K562 (cell line): ENCODE measurements around the gene PLOD1. TPM values are rescaled to one million over a fixed set of nuclear protein-coding genes. Genes with fewer than 3 reads are reported as not detected.

Experiments
- ATAC-seq: fragments of 200-7000 bp; cut with Tn5 transposase; 3 replicates; pipeline ENCODE4 v1.9.1; 2020; ENCODE audit warnings: moderate library complexity
- BruUV-seq: library from RNA; stranded (reverse); fragments of 400-500 nt; replicated peaks from 2 replicates; lab custom pipeline; 2021; lab: Mats Ljungman, UMichigan
- CTCF ChIA-PET: fragments of 300-600 bp; formaldehyde crosslinking; extraction: SDS; loops from one replicate; lab custom pipeline; 2021; ENCODE audit warnings: low intra/inter-chr PET ratio; lab: Yijun Ruan, JAX
- POLR2A ChIA-PET: fragments of 300-600, 350-650 bp; sonication (Branson Sonifier 250); formaldehyde crosslinking; extraction: SDS; loops from one replicate; lab custom pipeline; 2021; ENCODE audit warnings: antibody characterized with exemption, inconsistent platforms; lab: Yijun Ruan, JAX
- DNase-seq, 4 experiments: peaks; one replicate each; pipeline versions ENCODE4 v3.0.0 to v3.0.0-alpha.2; 2011 to 2018; ENCODE audit warnings: low spot score in 3 of 4, mixed read lengths in 3 of 4; ENCODE audit errors: extremely low read depth in 1 of 4
- FAIRE-seq: peaks from 2 replicates; lab custom pipeline; 2011; peaks lifted over from hg19 to GRCh38; lab: Jason Lieb, UNC
- H2AFZ ChIP-seq: 2 replicates; pipeline ENCODE4 v1.6.0; 2011; ENCODE audit warnings: low read depth, low read length, control low read depth, inconsistent platforms
- H3K27ac ChIP-seq: fragments of 200-600 bp; 3 replicates; pipeline ENCODE4 v1.8.0; 2011; ENCODE audit warnings: low read depth, mild to moderate bottlenecking, control low read depth, inconsistent platforms, low read length, moderate library complexity, mixed read lengths; ENCODE audit errors: extremely low read depth
- H3K27me3 ChIP-seq, 2 experiments: fragments of 300-600 bp in 1 of 2; 2 replicates in 1 of 2; 3 replicates in 1 of 2; pipeline versions ENCODE4 v1.6.0 to v1.8.0; 2011; ENCODE audit warnings: inconsistent platforms in 2 of 2, low read length in 2 of 2, mild to moderate bottlenecking in 1 of 2, mixed read lengths in 1 of 2, moderate library complexity in 1 of 2; ENCODE audit not compliant: control insufficient read depth in 2 of 2, insufficient read depth in 2 of 2
- H3K36me3 ChIP-seq: fragments of 300-600 bp; 3 replicates; pipeline ENCODE4 v1.8.0; 2011; ENCODE audit warnings: mild to moderate bottlenecking, low read length, inconsistent platforms; ENCODE audit not compliant: control insufficient read depth, insufficient read depth
- H3K4me1 ChIP-seq, 2 experiments: fragments of 200-600 bp in 1 of 2; replicated peaks in 1 of 2; 2 replicates in 1 of 2; 3 replicates in 1 of 2; pipeline versions ENCODE4 v1.5.1 to v1.8.0; 2011; ENCODE audit warnings: inconsistent platforms in 2 of 2, low read length in 2 of 2, mild to moderate bottlenecking in 1 of 2, mixed read lengths in 1 of 2, moderate library complexity in 1 of 2; ENCODE audit not compliant: control insufficient read depth in 2 of 2, insufficient read depth in 2 of 2
- H3K4me2 ChIP-seq: 2 replicates; pipeline ENCODE4 v1.6.1; 2011; ENCODE audit warnings: low read length, control low read depth, inconsistent platforms, mixed read lengths; ENCODE audit not compliant: insufficient read depth
- H3K4me3 ChIP-seq: fragments of 200-600 bp; sonication (generic), shearing (Covaris generic); 2 replicates; pipeline ENCODE4 v1.5.1; 2016; ENCODE audit warnings: control low read depth, inconsistent platforms
- H3K79me2 ChIP-seq: fragments of 200-600 bp; 3 replicates; pipeline ENCODE4 v1.8.0; 2011; ENCODE audit warnings: low read length, inconsistent platforms; ENCODE audit not compliant: control insufficient read depth, insufficient read depth
- H3K9ac ChIP-seq, 2 experiments: 2 replicates each; pipeline versions ENCODE4 v1.6.0 to v1.6.1; 2011; ENCODE audit warnings: low read depth in 2 of 2, low read length in 2 of 2, control low read depth in 1 of 2, inconsistent platforms in 1 of 2, mild to moderate bottlenecking in 1 of 2, mixed read lengths in 1 of 2; ENCODE audit not compliant: insufficient read depth in 1 of 2
- H3K9me1 ChIP-seq: one replicate; pipeline ENCODE4 v1.6.0; 2011; ENCODE audit warnings: inconsistent platforms, mild to moderate bottlenecking, low read length, moderate library complexity; ENCODE audit not compliant: control insufficient read depth, insufficient read depth
- H3K9me3 ChIP-seq: replicated peaks from 2 replicates; pipeline ENCODE4 v1.5.1; 2011; ENCODE audit warnings: low read depth, low read length, inconsistent platforms; ENCODE audit not compliant: control insufficient read depth, insufficient read depth
- H4K20me1 ChIP-seq: replicated peaks from 2 replicates; pipeline ENCODE4 v1.6.1; 2011; ENCODE audit warnings: low read length, inconsistent platforms, mixed read lengths; ENCODE audit not compliant: control insufficient read depth, insufficient read depth
- ATF1 ChIP-seq, 2 experiments: fragments of 450-650 bp in 1 of 2; IDR thresholded peaks; 2 replicates each; pipeline ENCODE4 v1.6.1; 2016; ENCODE audit warnings: missing compliant biosample characterization in 1 of 2, missing genetic modification characterization in 1 of 2
- CC2D1A ChIP-seq: fragments of 450-650 bp; IDR thresholded peaks from 2 replicates; pipeline ENCODE4 v1.6.1; 2017; ENCODE audit warnings: mild to moderate bottlenecking
- EGR1 ChIP-seq: fragments of 450-650 bp; conservative IDR thresholded peaks from 2 replicates; pipeline ENCODE4 v1.6.1; 2017; ENCODE audit warnings: mild to moderate bottlenecking
- JUN ChIP-seq, 2 experiments: sonication (generic) in 1 of 2; formaldehyde crosslinking in 1 of 2; IDR thresholded peaks; 2 replicates each; pipeline versions ENCODE4 v1.6.1 to v1.8.0; 2012 to 2022; ENCODE audit warnings: borderline replicate concordance in 2 of 2, mild to moderate bottlenecking in 2 of 2, improper control_type of control experiment in 1 of 2, low read depth in 1 of 2, low read length in 1 of 2, missing genetic modification reagents in 1 of 2
- LARP7 ChIP-seq: fragments of 450-650 bp; IDR thresholded peaks from 2 replicates; pipeline ENCODE4 v1.6.1; 2016
- MYNN ChIP-seq, 2 experiments: sonication (generic); formaldehyde crosslinking in 1 of 2; IDR thresholded peaks; 2 replicates each; pipeline versions ENCODE4 v1.5.0 to v1.6.1; 2016 to 2020; ENCODE audit warnings: antibody characterized with exemption in 1 of 2, missing genetic modification reagents in 1 of 2
- NCOA1 ChIP-seq: fragments of 450-650 bp; IDR thresholded peaks from 2 replicates; pipeline ENCODE4 v1.6.1; 2016; ENCODE audit warnings: low read depth
- POLR2G ChIP-seq: fragments of 200-400 bp; formaldehyde crosslinking; IDR thresholded peaks from 2 replicates; pipeline ENCODE4 v1.6.1; 2017; ENCODE audit warnings: low read depth, mild to moderate bottlenecking, antibody characterized with exemption, low read length, moderate library complexity
- SRSF7 ChIP-seq: fragments of 200-400 bp; formaldehyde crosslinking; optimal IDR thresholded peaks from 2 replicates; pipeline ENCODE3; 2017; ENCODE audit warnings: mild to moderate bottlenecking, low read depth, low read length
- ZNF224 ChIP-seq: sonication (generic); formaldehyde crosslinking; IDR thresholded peaks from 2 replicates; pipeline ENCODE4 v1.8.0; 2022; ENCODE audit warnings: mild to moderate bottlenecking, missing genetic modification reagents
- WGBS: fragments of 100-300 bp; shearing (Covaris generic); methylation state at CpG from one replicate; pipeline ENCODE4 v1.1.6; 2016; ENCODE audit warnings: low coverage, mixed read lengths; ENCODE audit not compliant: insufficient coverage; ENCODE audit errors: missing lambda C conversion rate; 5-methylcytosine and 5-hydroxymethylcytosine counted together
- in situ Hi-C: fragments of 300-500 bp; cut with MboI; formaldehyde crosslinking; loops from 4 replicates; pipeline ENCODE4 v1.15.0; 2018; ENCODE audit warnings: inconsistent platforms, mixed read lengths
- intact Hi-C: fragments of 100-400 bp; cut with micrococcal nuclease; formaldehyde crosslinking; loops from 2 replicates; pipeline ENCODE4 v1.14.2; 2022
- polyA plus RNA-seq, 8 experiments: library from polyadenylated mRNA; depleted of rRNA in 4 of 8; stranded (reverse) in 5 of 8; unstranded in 3 of 8; fragments of >200 nt; fragmentation: Nextera tagmentation in 2 of 8; fragmentation: Illumina TruSeq in 1 of 8; extraction: Ambion mirVana in 2 of 8; extraction: Trizol in 1 of 8; gene quantifications; 2 replicates each; pipeline versions ENCODE4 v1.2.1 to v1.2.3, GENCODE V29; 2011 to 2014; ENCODE audit warnings: inconsistent platforms in 1 of 8, missing spikeins in 1 of 8
- total RNA-seq, 7 experiments: library from RNA; depleted of rRNA in 6 of 7; stranded (reverse); fragments of >200 nt in 6 of 7; fragmentation: Illumina TruSeq in 2 of 7; extraction: Trizol in 2 of 7; gene quantifications; 2 replicates each; pipeline versions ENCODE4 v1.2.1 to v1.2.3, GENCODE V29; 2011 to 2021; ENCODE audit warnings: low replicate concordance in 1 of 7
- TF ChIP-seq, protein P1 (sequence below): fragments of 250-450 bp; sonication (Bioruptor Pico); IDR thresholded peaks from 2 replicates; pipeline ENCODE4 v1.5.0; 2020; ENCODE audit warnings: mild to moderate bottlenecking
- TF ChIP-seq, protein P2 (sequence below), 2 experiments: fragments of 150-350 bp in 1 of 2; IDR thresholded peaks; 2 replicates each; pipeline ENCODE4 v1.6.1; 2012 to 2016; ENCODE audit warnings: low read depth in 2 of 2, low read length in 2 of 2, mild to moderate bottlenecking in 1 of 2, moderate library complexity in 1 of 2
- TF ChIP-seq, protein P3 (sequence below): fragments of 200-800 bp; sonication (Bioruptor generic); IDR thresholded peaks from 2 replicates; pipeline ENCODE4 v1.6.1; 2017; ENCODE audit warnings: missing genetic modification characterization, missing compliant biosample characterization

PLOD1 gene
- total and polyA plus RNA-seq, 9 of the 15 experiments (the other 6 are each of a cell fraction or from before 2014, with no cell fraction given), result 16.6 to 90.8 (median 52.7) TPM

DNA sequence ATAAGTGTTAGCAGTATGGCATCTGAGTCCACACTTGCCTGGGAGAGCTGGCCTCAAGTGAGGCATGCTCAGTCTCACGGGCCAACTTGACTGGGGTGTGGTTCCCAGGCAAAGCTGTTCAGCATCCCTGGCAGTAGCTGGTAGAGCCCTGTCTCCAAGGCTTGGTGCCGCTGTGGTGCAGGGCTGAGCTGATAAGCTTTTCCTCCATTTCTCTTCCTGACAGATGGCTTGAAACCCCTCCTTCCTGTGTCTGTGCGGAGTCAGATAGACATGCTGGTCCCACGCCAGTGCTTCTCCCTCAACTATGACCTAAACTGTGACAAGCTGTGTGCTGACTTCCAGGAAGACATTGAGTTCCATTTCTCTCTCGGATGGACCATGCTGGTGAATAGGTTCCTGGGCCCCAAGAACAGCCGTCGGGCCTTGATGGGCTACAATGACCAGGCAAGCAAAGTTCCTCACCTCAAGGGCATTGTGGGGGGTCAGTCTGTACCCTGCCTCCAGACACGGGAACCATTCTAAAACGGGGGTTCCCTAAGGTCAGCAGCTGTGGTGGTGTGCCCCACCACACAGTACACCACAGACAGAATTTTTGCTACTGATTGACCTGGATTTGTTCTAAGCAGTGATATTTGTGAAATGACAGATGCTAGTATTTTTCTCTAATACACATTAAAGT is 71.1 kb downstream of the PLOD1 start:
- H3K36me3 ChIP-seq, result peaks cover 86% of the 10 kb centered on the region
- H3K9ac ChIP-seq, result peak overlapping the region; percentile 27 to 43; a peak in 3 of 4 replicates
- intact Hi-C loops (loop anchor here (1.0 to 2.0 kb wide), 3 partner anchors 8 to 26 kb away; partner anchors contain the start of gene MIIP), in situ Hi-C loops (no loop called here)
- BruUV-seq, result no TSS peak
- H3K27ac ChIP-seq, result peak overlapping the region; percentile 77
- H3K4me3 ChIP-seq, result no peak overlapping the region
- no peaks in the 10 kb centered on the region for H3K9me1 ChIP-seq
- ChIA-PET POLR2A (interaction anchor here (0.6 to 5.0 kb wide), 12 partner anchors 9 to 119 kb away, joined by 3 to 52 read pairs (median 5); partner anchors contain the start of genes MFN2 and MIIP), CTCF (no interaction called here)
- peaks cover 23 to 34% of the 10 kb centered on the region in 2 experiments; a peak in 4 of 5 replicates for H3K4me1 ChIP-seq
- peak overlapping the region; percentile 69 for H3K4me2 ChIP-seq
- H3K27me3 ChIP-seq, result no peaks in the 10 kb centered on the region
- H3K79me2 ChIP-seq, result peaks cover 11% of the 10 kb centered on the region; the same call in 2 of the 3 replicates
- 21% methylated on average over 9 of the region's 9 CpGs for WGBS
- H2AFZ ChIP-seq, result peak overlapping the region; percentile 14; the same call in 1 of the 2 replicates
- ATAC-seq, result peak; percentile 88
- FAIRE-seq, result peak; percentile 100
- H4K20me1 ChIP-seq, result no peaks in the 10 kb centered on the region
- no peaks in the 10 kb centered on the region for H3K9me3 ChIP-seq
- DNase-seq, result peak; percentile 67 to 97 (median 84)
- no peak for TF ChIP-seq ZNF224 (CRISPR knock-in tag)
- no peak for TF ChIP-seq POLR2G
- TF ChIP-seq LARP7, result no peak
- TF ChIP-seq, protein P1, sequence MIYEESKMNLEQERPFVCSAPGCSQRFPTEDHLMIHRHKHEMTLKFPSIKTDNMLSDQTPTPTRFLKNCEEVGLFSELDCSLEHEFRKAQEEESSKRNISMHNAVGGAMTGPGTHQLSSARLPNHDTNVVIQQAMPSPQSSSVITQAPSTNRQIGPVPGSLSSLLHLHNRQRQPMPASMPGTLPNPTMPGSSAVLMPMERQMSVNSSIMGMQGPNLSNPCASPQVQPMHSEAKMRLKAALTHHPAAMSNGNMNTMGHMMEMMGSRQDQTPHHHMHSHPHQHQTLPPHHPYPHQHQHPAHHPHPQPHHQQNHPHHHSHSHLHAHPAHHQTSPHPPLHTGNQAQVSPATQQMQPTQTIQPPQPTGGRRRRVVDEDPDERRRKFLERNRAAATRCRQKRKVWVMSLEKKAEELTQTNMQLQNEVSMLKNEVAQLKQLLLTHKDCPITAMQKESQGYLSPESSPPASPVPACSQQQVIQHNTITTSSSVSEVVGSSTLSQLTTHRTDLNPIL (CRISPR knock-in tag), result no peak
- TF ChIP-seq, protein P2, sequence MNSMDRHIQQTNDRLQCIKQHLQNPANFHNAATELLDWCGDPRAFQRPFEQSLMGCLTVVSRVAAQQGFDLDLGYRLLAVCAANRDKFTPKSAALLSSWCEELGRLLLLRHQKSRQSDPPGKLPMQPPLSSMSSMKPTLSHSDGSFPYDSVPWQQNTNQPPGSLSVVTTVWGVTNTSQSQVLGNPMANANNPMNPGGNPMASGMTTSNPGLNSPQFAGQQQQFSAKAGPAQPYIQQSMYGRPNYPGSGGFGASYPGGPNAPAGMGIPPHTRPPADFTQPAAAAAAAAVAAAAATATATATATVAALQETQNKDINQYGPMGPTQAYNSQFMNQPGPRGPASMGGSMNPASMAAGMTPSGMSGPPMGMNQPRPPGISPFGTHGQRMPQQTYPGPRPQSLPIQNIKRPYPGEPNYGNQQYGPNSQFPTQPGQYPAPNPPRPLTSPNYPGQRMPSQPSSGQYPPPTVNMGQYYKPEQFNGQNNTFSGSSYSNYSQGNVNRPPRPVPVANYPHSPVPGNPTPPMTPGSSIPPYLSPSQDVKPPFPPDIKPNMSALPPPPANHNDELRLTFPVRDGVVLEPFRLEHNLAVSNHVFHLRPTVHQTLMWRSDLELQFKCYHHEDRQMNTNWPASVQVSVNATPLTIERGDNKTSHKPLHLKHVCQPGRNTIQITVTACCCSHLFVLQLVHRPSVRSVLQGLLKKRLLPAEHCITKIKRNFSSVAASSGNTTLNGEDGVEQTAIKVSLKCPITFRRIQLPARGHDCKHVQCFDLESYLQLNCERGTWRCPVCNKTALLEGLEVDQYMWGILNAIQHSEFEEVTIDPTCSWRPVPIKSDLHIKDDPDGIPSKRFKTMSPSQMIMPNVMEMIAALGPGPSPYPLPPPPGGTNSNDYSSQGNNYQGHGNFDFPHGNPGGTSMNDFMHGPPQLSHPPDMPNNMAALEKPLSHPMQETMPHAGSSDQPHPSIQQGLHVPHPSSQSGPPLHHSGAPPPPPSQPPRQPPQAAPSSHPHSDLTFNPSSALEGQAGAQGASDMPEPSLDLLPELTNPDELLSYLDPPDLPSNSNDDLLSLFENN (IDR thresholded peaks at IDR 0.05; ENCODE audit: low read depth in 2 of 2, low read length in 2 of 2), result peak in 1 of 2 experiments; percentile 87; a peak in 2 of 4 replicates
- peak; percentile 71; the same call in 1 of the 2 replicates for TF ChIP-seq CC2D1A
- peak; percentile 41; the same call in 1 of the 2 replicates for TF ChIP-seq EGR1
- no peak; the same call in 1 of the 2 replicates for TF ChIP-seq JUN (IDR thresholded peaks at IDR 0.05; ENCODE audit: borderline replicate concordance, low read depth, low read length)
- no peak for TF ChIP-seq JUN (CRISPR knock-in tag; IDR thresholded peaks at IDR 0.05; ENCODE audit: borderline replicate concordance)
- TF ChIP-seq, protein P3, sequence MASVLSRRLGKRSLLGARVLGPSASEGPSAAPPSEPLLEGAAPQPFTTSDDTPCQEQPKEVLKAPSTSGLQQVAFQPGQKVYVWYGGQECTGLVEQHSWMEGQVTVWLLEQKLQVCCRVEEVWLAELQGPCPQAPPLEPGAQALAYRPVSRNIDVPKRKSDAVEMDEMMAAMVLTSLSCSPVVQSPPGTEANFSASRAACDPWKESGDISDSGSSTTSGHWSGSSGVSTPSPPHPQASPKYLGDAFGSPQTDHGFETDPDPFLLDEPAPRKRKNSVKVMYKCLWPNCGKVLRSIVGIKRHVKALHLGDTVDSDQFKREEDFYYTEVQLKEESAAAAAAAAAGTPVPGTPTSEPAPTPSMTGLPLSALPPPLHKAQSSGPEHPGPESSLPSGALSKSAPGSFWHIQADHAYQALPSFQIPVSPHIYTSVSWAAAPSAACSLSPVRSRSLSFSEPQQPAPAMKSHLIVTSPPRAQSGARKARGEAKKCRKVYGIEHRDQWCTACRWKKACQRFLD (CRISPR knock-in tag), result peak; percentile 85
- TF ChIP-seq SRSF7, result no peak
- peak; percentile 82; the same call in 1 of the 2 replicates for TF ChIP-seq NCOA1
- no peak for TF ChIP-seq ATF1 (CRISPR knock-in tag; IDR thresholded peaks at IDR 0.05)
- peak; percentile 69 for TF ChIP-seq ATF1 (tag; IDR thresholded peaks at IDR 0.05)
- peak; percentile 94; the same call in 1 of the 2 replicates for TF ChIP-seq MYNN (IDR thresholded peaks at IDR 0.05)
- no peak for TF ChIP-seq MYNN (CRISPR knock-in tag; IDR thresholded peaks at IDR 0.05)
